AG10803 (cell line): ENCODE results near the gene MYCN.

Source experiments
- DNase-seq: peaks from one replicate; pipeline ENCODE4 v3.0.0; 2010; ENCODE audit warnings: low read depth
- H3K4me3 ChIP-seq: 2 replicates; pipeline ENCODE4 v1.5.1; 2011; ENCODE audit warnings: mild to moderate bottlenecking, low read length, control low read depth
- TF ChIP-seq, protein P1 (sequence below): conservative IDR thresholded peaks from 2 replicates; pipeline ENCODE4 v1.5.1; 2011; ENCODE audit warnings: mild to moderate bottlenecking, low read length, control low read depth, inconsistent platforms

Gene MYCN

DNA sequence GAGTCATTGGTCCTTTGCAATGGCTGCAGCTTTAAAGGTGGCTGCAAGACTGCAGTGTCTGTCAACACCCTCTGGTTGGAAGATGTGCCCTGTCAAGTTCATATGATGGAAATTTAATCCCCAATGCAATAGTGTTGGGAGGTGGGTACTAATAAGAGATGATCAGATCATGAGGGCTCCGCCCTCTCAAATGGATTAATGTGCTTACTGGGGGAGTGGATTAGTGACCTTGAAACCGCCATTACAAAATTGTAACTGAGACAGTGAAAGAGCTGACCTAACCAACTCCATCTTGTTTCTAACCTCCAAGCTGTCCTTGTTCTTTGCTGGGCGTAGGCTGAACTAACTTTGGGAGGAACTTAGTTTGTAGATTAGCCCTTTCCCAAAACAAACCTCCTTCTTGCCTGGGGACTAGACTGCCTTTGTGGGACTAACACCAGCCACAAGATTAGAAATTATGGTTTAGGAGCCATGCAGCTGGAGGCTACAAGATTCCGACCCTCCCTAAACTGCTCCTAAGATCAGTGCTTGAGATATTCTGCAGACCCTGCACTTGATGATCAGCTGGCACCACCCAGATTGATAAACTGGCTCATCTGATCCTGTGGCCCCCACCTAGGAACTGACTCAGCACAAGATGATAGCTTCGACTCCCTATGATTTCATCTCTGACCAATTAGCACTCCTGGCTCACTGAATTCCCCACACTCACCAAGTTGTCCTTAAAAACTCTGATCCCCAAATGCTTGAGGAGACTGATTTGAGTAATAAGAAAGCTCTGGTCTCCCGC lies 13.7 kb downstream of the MYCN start:
- TF ChIP-seq, protein P1, sequence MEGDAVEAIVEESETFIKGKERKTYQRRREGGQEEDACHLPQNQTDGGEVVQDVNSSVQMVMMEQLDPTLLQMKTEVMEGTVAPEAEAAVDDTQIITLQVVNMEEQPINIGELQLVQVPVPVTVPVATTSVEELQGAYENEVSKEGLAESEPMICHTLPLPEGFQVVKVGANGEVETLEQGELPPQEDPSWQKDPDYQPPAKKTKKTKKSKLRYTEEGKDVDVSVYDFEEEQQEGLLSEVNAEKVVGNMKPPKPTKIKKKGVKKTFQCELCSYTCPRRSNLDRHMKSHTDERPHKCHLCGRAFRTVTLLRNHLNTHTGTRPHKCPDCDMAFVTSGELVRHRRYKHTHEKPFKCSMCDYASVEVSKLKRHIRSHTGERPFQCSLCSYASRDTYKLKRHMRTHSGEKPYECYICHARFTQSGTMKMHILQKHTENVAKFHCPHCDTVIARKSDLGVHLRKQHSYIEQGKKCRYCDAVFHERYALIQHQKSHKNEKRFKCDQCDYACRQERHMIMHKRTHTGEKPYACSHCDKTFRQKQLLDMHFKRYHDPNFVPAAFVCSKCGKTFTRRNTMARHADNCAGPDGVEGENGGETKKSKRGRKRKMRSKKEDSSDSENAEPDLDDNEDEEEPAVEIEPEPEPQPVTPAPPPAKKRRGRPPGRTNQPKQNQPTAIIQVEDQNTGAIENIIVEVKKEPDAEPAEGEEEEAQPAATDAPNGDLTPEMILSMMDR, result no peak
- no peak for DNase-seq

DNA sequence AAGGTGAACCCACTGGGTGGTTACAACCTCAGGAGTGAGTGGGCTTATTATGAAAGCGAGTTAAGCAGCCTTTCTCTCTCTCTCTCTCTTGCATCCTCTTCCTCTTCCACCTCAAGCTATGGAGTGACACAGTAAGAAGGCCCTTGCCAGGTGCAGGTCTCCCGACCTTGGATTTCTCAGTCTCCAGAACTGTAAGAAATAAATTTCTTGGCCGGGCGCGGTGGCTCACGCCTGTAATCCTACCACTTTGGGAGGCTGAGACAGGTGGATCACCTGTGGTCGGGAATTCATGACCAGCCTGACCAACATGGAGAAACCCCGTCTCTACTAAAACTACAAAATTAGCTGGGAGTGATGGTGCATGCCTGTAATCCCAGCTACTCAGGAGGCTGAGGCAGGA lies 14.4 kb downstream of the MYCN start:
- TF ChIP-seq, protein P1, result no peak
- no peak for DNase-seq
- no peak overlapping the region for H3K4me3 ChIP-seq

More for the DNA sequence above, 13.7 kb downstream of the MYCN start:
- H3K4me3 ChIP-seq, result no peak overlapping the region

- H3K4me3 ChIP-seq, result no peak overlapping the region
- DNase-seq, result no peak
- TF ChIP-seq, protein P1, result no peak
Observed at GRCh38 chr2:15955232-15955988, 15.1 kb downstream of the MYCN start.

DNA sequence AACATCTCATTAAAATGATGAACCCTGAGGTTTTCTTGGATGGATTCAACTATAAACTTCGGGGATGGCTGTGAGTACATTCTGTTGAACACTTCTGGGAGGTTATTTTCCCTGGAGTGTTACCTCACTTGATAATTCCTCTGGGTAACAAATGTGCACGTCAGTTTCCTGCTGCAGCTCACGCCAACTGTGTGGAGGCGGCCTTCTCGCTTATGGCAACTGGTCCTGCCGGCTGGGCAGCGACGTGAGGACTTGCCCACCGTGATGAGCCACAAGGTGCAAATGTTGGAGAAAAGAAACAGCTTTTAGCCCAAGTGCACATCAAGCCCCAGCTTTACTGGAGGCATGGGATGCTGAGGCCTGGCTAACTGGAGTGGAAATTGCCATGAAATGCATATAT lies 15.9 kb downstream of the MYCN start:
- H3K4me3 ChIP-seq, result no peak overlapping the region
- TF ChIP-seq, protein P1, result no peak
- DNase-seq, result no peak

DNA sequence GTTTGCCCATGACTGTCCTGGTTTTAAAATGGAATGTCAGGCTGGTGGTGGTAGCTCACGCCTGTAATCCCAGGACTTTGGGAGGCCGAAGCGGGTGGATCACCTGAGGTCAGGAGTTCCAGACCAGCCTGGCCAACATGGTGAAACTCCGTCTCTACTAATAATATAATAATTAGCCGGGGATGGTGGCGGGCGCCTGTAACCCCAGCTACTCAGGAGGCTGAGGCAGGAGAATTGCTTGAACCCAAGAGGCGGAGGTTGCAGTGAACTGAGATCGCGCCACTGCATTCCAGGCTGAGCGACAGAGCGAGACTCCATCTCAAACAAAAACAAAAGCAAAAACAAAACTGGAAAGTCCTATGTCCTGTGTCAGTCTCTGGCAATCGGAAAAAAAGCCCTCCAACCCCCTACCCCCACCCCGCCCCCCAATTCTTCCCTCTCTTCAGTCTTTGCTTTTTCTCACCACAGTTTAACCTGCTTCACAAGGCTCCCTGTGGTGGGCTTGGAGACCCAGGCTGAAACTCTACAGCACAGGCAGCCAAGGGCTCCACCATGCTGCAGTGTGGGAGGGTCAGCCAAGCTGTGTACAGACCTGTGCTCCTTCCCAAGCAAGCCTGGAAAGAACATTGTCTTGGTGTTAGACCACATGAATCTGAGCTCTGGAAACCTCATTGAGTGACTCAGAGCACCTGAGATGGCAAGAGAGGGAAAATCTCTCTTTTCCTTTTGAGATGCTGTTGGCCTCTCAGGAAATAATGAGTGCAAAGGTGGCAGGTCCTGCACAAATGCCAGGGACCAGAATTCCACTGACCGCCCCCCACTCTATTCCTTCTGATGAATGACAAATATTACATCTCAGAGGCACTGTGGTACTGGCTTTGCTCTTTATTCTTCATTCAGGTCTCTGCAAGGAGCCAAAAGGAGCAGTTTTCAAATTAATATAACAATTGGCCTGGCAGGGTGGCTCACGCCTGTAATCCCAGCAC lies 16.7 kb downstream of the MYCN start:
- TF ChIP-seq, protein P1, result no peak
- DNase-seq, result no peak

GRCh38 chr2:15957881-15958713 lies 17.7 kb downstream of the MYCN start:
- no peak overlapping the region for H3K4me3 ChIP-seq
- TF ChIP-seq, protein P1, result no peak
- no peak for DNase-seq

More for the DNA sequence above, 16.7 kb downstream of the MYCN start:
- no peak overlapping the region for H3K4me3 ChIP-seq
